Measurements from ENCODE around the gene D2HGDH. TPM values are rescaled to one million over a fixed set of nuclear protein-coding genes. Genes with fewer than 3 reads are reported as not detected.
"Not testable (repeated sequence)": the region's sequence is repeated elsewhere in the genome, so short reads cannot be mapped to it uniquely, and the experiment has no call there.

The D2HGDH gene
- total RNA-seq, 1 donor from 2014 or later, result 34.8 TPM

DNA sequence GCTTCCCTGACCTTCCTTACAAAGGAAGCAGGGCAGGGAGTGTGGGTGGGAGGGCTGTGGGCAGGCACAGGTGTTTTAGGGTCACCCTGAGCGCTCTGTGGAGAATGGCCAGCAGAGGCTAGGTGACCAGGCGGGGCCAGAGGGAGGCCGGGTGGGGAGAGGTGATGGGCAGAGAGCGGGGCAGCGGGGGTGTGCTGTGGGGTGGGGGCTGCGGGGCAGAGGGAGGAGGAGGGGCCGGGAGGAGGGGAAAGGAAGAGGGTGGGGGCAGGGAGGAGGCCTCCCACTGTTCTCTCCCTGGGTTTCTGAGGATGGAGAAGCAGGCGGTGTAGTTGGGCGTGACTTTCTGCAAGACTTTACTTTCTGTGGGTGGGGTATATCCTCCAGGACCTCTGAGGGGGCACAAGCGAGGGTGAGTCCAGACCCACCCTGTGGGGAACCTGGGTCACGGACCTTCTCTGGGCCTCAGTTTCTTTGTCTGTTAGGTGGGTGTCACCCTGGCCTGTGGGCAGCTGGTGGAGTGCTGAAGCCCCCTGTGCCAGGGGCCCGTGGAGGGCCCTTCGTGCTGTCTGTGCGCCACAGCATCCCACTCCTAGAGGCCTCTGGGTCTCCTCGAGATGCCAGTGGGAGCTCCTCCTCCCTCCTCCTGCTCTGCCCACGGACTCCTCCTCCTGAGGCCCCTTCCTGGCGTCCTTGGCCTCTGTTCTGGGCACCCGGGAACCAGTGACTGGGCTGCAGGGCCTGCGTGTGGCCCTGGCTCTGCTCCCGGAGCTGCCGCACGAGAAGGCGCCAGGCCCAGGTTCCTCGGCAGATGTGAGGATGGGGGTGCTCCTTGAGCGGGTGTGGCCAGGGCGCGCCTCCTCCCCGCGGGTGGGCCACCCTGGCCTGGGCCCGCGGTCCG, 68.2 kb downstream of the D2HGDH start:
- peaks cover 6% of the 10 kb centered on the region for H3K27me3 Mint-ChIP-seq
- TF ChIP-seq, protein P1, sequence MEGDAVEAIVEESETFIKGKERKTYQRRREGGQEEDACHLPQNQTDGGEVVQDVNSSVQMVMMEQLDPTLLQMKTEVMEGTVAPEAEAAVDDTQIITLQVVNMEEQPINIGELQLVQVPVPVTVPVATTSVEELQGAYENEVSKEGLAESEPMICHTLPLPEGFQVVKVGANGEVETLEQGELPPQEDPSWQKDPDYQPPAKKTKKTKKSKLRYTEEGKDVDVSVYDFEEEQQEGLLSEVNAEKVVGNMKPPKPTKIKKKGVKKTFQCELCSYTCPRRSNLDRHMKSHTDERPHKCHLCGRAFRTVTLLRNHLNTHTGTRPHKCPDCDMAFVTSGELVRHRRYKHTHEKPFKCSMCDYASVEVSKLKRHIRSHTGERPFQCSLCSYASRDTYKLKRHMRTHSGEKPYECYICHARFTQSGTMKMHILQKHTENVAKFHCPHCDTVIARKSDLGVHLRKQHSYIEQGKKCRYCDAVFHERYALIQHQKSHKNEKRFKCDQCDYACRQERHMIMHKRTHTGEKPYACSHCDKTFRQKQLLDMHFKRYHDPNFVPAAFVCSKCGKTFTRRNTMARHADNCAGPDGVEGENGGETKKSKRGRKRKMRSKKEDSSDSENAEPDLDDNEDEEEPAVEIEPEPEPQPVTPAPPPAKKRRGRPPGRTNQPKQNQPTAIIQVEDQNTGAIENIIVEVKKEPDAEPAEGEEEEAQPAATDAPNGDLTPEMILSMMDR (IDR thresholded peaks at IDR 0.05; ENCODE audit: unreplicated experiment), result no peak
- no peak for DNase-seq (ENCODE audit: low spot score, unreplicated experiment)
- H3K4me1 Mint-ChIP-seq (ENCODE audit: low read depth), result no peaks in the 10 kb centered on the region
- no peak overlapping the region for H3K4me3 Mint-ChIP-seq (ENCODE audit: low read depth)
- no peaks in the 10 kb centered on the region for H3K36me3 Mint-ChIP-seq (ENCODE audit: insufficient read depth)
- H3K9me3 Mint-ChIP-seq (ENCODE audit: low read depth), result no peaks in the 10 kb centered on the region
- no peak overlapping the region for H3K27ac Mint-ChIP-seq

- peak overlapping the region; percentile 40 for H3K4me3 Mint-ChIP-seq (ENCODE audit: low read depth)
- no peak overlapping the region for H3K27ac Mint-ChIP-seq
- peaks cover 6% of the 10 kb centered on the region for H3K27me3 Mint-ChIP-seq
- H3K4me1 Mint-ChIP-seq (ENCODE audit: low read depth), result peaks cover 7% of the 10 kb centered on the region
- DNase-seq (ENCODE audit: low spot score, unreplicated experiment), result no peak
- TF ChIP-seq, protein P1 (IDR thresholded peaks at IDR 0.05; ENCODE audit: unreplicated experiment), result no peak
- no peaks in the 10 kb centered on the region for H3K9me3 Mint-ChIP-seq (ENCODE audit: low read depth)
- no peaks in the 10 kb centered on the region for H3K36me3 Mint-ChIP-seq (ENCODE audit: insufficient read depth)
These were observed 69.2 kb downstream of the D2HGDH start for GRCh38 chr2:241803387-241804325.

- Mint-ChIP-seq H3K27ac (no peak overlapping the region), H3K9me3 (ENCODE audit: low read depth) (no peaks in the 10 kb centered on the region), H3K27me3 (peaks cover 11% of the 10 kb centered on the region), H3K4me3 (ENCODE audit: low read depth) (no peak overlapping the region), H3K36me3 (ENCODE audit: insufficient read depth) (no peaks in the 10 kb centered on the region), H3K4me1 (ENCODE audit: low read depth) (peaks cover 11% of the 10 kb centered on the region)
- TF ChIP-seq, protein P1 (IDR thresholded peaks at IDR 0.05; ENCODE audit: unreplicated experiment), result no peak
- no peak for DNase-seq (ENCODE audit: low spot score, unreplicated experiment)
These were observed 70.1 kb downstream of the D2HGDH start for GRCh38 chr2:241804326-241805229.

DNA sequence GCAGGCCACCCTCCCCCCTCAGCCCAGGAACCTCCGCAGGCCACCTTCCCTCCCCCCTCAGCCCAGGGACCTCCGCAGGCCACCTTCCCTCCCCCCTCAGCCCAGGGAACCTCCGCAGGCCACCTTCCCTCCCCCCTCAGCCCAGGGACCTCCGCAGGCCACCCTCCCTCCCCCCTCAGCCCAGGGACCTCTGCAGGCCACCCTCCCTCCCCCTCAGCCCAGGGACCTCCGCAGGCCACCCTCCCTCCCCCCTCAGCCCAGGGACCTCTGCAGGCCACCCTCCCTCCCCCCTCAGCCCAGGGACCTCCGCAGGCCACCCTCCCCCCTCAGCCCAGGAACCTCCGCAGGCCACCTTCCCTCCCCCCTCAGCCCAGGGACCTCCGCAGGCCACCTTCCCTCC, 71.8 kb downstream of the D2HGDH start:
- H3K27me3 Mint-ChIP-seq; H3K36me3 Mint-ChIP-seq (ENCODE audit: insufficient read depth); H3K4me3 Mint-ChIP-seq (ENCODE audit: low read depth); H3K9me3 Mint-ChIP-seq (ENCODE audit: low read depth); DNase-seq (ENCODE audit: low spot score, unreplicated experiment); H3K27ac Mint-ChIP-seq: not testable (repeated sequence)
- H3K4me1 Mint-ChIP-seq (ENCODE audit: low read depth), result peaks cover 11% of the 10 kb centered on the region

DNA sequence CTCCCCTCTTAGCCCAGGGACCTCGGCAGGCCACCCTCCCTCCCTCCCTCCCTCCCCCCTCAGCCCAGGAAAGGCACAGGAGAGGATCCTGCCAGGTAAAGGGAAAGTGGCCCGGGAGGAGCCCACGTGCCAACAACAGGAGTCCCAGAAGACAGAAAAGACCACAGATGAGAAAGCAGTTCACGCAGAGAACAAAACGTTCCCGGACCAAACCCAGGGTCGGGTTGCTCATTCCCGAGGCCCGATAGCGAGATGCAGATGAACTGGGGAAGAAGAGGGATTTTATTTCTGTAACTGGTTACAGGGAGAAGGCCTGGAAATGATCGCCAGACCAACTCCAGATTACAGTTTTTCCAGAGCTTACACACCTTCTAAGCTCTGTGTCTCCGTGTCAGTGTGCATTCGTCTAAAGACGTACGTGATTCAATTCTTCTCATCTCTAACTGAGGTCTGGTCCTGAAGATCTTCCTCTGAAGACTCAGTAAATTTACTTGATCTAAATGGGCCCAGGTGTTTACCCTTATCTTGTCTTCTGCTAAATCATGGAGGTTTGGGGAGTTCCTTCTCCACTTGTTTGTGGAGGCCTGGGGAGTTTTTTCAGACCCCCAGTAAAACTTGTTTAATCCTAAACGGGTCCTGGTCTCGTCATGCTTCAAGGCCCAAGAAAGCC, 73.8 kb downstream of the D2HGDH start:
- peaks cover 8% of the 10 kb centered on the region for H3K27me3 Mint-ChIP-seq
- H3K4me3 Mint-ChIP-seq (ENCODE audit: low read depth), result no peak overlapping the region
- H3K4me1 Mint-ChIP-seq (ENCODE audit: low read depth), result peaks cover 11% of the 10 kb centered on the region
- no peaks in the 10 kb centered on the region for H3K36me3 Mint-ChIP-seq (ENCODE audit: insufficient read depth)
- TF ChIP-seq, protein P1 (IDR thresholded peaks at IDR 0.05; ENCODE audit: unreplicated experiment), result no peak
- no peak for DNase-seq (ENCODE audit: low spot score, unreplicated experiment)
- H3K27ac Mint-ChIP-seq, result peak overlapping the region; percentile 84
- H3K9me3 Mint-ChIP-seq (ENCODE audit: low read depth), result no peaks in the 10 kb centered on the region

All from progenitor cell of endocrine pancreas (in vitro differentiated cells).